Measurements from ENCODE around the gene PTDSS2. TPM values are rescaled to one million over a fixed set of nuclear protein-coding genes. Genes with fewer than 3 reads are reported as not detected.

PTDSS2 gene
- total RNA-seq, 1 donor from 2014 or later, result 31.1 TPM

DNA sequence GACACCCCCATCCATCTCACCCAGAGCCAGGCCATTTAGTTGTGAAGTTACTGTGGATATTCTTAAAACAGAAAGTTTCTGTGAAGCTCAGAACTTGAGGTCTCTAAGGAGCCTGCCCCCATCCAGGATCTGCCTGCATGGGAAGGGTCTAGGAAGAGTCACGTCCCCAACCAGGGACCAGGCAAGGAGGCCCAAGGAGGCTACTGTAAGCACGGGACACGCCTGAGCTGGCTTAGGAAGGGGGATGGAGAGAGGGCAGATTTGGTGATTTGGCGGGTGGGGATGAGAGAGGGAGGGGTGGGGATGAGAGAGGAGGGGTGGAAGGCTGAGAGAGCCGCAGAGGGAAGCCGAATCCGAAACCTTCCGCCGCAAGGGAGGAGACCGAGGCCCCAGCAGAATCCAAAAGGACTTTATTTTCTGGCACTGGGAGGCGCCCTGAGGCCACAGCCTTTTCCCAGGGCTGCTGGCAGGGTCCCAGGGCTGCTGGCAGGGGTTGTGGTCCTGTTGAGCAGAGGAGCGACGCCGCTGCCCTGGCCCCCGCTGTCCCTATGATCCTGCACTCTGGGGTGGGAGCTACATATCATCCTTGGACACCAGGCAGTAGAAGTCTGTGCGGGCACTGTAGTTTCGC lies 44.6 kb upstream of the PTDSS2 start:
- DNase-seq (no peak), ATAC-seq (no peak)
- intact Hi-C loops (cut with DNase I), result no loop called here
- H3K4me1 ChIP-seq, result peaks cover 17% of the 10 kb centered on the region
- H3K4me3 ChIP-seq, result no peak overlapping the region
- no peak overlapping the region for H3K27ac ChIP-seq
- H3K27me3 ChIP-seq, result no peaks in the 10 kb centered on the region
- H3K36me3 ChIP-seq, result no peaks in the 10 kb centered on the region
- TF ChIP-seq, protein P1, sequence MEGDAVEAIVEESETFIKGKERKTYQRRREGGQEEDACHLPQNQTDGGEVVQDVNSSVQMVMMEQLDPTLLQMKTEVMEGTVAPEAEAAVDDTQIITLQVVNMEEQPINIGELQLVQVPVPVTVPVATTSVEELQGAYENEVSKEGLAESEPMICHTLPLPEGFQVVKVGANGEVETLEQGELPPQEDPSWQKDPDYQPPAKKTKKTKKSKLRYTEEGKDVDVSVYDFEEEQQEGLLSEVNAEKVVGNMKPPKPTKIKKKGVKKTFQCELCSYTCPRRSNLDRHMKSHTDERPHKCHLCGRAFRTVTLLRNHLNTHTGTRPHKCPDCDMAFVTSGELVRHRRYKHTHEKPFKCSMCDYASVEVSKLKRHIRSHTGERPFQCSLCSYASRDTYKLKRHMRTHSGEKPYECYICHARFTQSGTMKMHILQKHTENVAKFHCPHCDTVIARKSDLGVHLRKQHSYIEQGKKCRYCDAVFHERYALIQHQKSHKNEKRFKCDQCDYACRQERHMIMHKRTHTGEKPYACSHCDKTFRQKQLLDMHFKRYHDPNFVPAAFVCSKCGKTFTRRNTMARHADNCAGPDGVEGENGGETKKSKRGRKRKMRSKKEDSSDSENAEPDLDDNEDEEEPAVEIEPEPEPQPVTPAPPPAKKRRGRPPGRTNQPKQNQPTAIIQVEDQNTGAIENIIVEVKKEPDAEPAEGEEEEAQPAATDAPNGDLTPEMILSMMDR (IDR thresholded peaks at IDR 0.05), result no peak
- H3K9me3 ChIP-seq, result no peaks in the 10 kb centered on the region

- DNase-seq (peak; percentile 67), ATAC-seq (no peak)
- no peaks in the 10 kb centered on the region for H3K9me3 ChIP-seq
- H3K4me1 ChIP-seq, result peaks cover 17% of the 10 kb centered on the region
- TF ChIP-seq, protein P1 (IDR thresholded peaks at IDR 0.05), result no peak
- H3K27ac ChIP-seq, result peak overlapping the region; percentile 76
- no peaks in the 10 kb centered on the region for H3K36me3 ChIP-seq
- H3K4me3 ChIP-seq, result peak overlapping the region; percentile 65
- intact Hi-C loops (cut with DNase I), result no loop called here
- H3K27me3 ChIP-seq, result no peaks in the 10 kb centered on the region
Observed at GRCh38 chr11:405954-406795, 43.9 kb upstream of the PTDSS2 start.

GRCh38 chr11:406796-407650 lies 43.1 kb upstream of the PTDSS2 start:
- Histone ChIP-seq H3K36me3 (no peaks in the 10 kb centered on the region), H3K27ac (peak overlapping the region; percentile 76), H3K27me3 (no peaks in the 10 kb centered on the region), H3K4me1 (peaks cover 17% of the 10 kb centered on the region), H3K9me3 (no peaks in the 10 kb centered on the region), H3K4me3 (peak overlapping the region; percentile 65)
- DNase-seq, result peak; percentile 91
- peak; percentile 71 for ATAC-seq
- intact Hi-C loops (cut with DNase I), result no loop called here
- TF ChIP-seq, protein P1 (IDR thresholded peaks at IDR 0.05), result peak; percentile 22

DNA sequence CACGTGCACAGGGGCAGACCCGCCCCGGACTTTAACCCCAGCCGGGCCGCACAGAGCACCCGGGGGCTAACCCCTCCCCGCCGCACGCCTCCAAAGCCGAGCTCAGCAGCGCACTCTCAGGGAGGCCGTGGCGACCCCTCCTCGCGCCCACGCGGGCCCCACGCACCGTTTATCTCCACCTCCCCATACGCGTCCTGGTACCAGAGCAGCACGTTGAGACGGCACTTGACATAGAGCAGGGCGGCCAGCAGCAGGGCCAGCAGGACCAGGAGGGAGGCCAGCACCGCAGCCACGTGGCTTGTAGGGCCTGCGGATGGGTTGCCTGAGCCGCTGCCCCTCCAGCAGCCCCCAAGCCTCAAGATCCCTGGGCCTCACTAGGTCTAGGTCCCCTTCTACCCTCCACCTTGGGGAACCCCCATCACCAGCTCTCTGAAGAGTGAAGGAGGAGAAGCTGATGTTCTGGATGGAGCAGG lies 42.4 kb upstream of the PTDSS2 start:
- peak overlapping the region; percentile 42 for H3K27ac ChIP-seq
- H3K4me1 ChIP-seq, result peaks cover 17% of the 10 kb centered on the region
- no peak overlapping the region for H3K4me3 ChIP-seq
- intact Hi-C loops (cut with DNase I), result no loop called here
- DNase-seq, result no peak
- no peaks in the 10 kb centered on the region for H3K36me3 ChIP-seq
- H3K27me3 ChIP-seq, result no peaks in the 10 kb centered on the region
- TF ChIP-seq, protein P1 (IDR thresholded peaks at IDR 0.05), result no peak
- ATAC-seq, result no peak
- H3K9me3 ChIP-seq, result no peaks in the 10 kb centered on the region

DNA sequence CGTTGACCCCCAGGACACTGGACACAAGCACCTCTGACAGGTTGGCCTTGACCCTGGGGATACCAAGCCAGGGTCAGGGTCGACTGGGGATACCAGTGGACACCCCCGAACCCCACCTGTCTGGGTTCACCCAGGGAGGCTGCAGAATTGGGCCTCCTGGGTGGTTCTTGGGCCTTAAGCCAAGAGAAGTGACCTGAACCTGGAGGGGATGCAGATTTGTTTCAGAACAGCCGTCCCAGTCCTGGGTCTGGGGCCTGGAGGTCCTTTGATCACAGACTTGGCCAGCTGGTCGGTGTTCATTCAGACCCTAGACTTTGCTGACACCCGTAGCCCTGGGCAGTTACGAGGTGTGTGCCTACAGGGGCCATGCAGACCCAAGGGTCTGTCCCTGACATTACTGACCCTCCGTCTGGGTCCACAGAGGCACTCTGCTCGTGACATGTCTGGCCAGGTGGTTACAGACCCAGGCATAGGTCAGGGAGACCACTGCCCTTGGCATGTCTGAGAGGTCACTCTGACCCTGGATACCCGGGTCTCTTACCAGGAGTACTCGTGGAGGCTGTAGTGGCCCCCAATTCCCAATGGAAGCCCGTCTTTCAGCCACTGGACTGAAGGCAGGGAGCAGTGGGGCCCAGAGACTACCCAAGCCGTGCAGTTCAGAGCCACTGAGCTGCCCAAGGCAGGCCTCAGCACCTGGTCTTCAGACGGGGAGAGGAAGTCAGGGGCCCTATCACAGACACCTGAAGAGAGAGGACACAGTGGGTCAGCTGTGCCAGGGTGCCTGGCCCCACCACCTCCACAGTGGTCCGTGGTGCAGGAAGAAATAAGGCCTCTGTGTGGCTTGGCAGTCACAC lies 41.7 kb upstream of the PTDSS2 start:
- ATAC-seq (no peak), DNase-seq (peak; percentile 64)
- Histone ChIP-seq H3K36me3 (no peaks in the 10 kb centered on the region), H3K27ac (no peak overlapping the region), H3K4me3 (no peak overlapping the region), H3K9me3 (no peaks in the 10 kb centered on the region), H3K27me3 (no peaks in the 10 kb centered on the region), H3K4me1 (peaks cover 23% of the 10 kb centered on the region)
- TF ChIP-seq, protein P1 (IDR thresholded peaks at IDR 0.05), result no peak
- intact Hi-C loops (cut with DNase I), result no loop called here
